Colonic mucosa (tissue), 4 donors: Measurements from ENCODE around the gene CHN2. TPM values are rescaled to one million over a fixed set of nuclear protein-coding genes. Genes with fewer than 3 reads are reported as not detected.

Experiments
- DNase-seq: peaks from one replicate; pipeline ENCODE4 v3.0.0-alpha.2; 2020
- H3K27ac ChIP-seq: fragments of 200-600 bp; one replicate; pipeline ENCODE4 v1.8.0; 2021
- H3K27me3 ChIP-seq: fragments of 200-600 bp; one replicate; pipeline ENCODE4 v1.8.0; 2021
- H3K36me3 ChIP-seq: fragments of 200-600 bp; one replicate; pipeline ENCODE4 v1.8.0; 2021
- H3K4me1 ChIP-seq: fragments of 200-600 bp; one replicate; pipeline ENCODE4 v1.8.0; 2021; ENCODE audit warnings: mild to moderate bottlenecking
- H3K4me3 ChIP-seq: fragments of 200-600 bp; one replicate; pipeline ENCODE4 v1.8.0; 2021
- H3K9ac ChIP-seq, 2 donors: one replicate each; pipeline ENCODE4 v1.7.0; 2013; ENCODE audit warnings: control low read depth in 2 of 2, low read depth in 2 of 2, low read length in 2 of 2
- H3K9me3 ChIP-seq: fragments of 200-600 bp; one replicate; pipeline ENCODE4 v1.8.0; 2021
- intact Hi-C: fragments of 100-400 bp; cut with DNase I; formaldehyde crosslinking; loops from one replicate; pipeline ENCODE4 v1.14.1; 2022
- total RNA-seq, 2 donors: library from RNA; stranded (reverse); fragmentation: NEBNext Ultra II Directional in 1 of 2; extraction: Animal tissue kit (Norgen Biotek cat#: 25700) in 1 of 2; gene quantifications; one replicate each; pipeline ENCODE4 v1.2.1, GENCODE V29; 2021
- TF ChIP-seq, protein P1 (sequence below): fragments of 200-600 bp; IDR thresholded peaks from one replicate; pipeline ENCODE4 v1.8.0; 2022; ENCODE audit warnings: antibody characterized with exemption, mild to moderate bottlenecking
- donor health status: healthy.
- donor health status: DM: no; HTN: no; CAD: no.
- donor health status: DM: no; HTN: no; CAD: no.

Gene CHN2
- total RNA-seq, 2 donors from 2014 or later = 12.8 to 19.8 TPM

DNA sequence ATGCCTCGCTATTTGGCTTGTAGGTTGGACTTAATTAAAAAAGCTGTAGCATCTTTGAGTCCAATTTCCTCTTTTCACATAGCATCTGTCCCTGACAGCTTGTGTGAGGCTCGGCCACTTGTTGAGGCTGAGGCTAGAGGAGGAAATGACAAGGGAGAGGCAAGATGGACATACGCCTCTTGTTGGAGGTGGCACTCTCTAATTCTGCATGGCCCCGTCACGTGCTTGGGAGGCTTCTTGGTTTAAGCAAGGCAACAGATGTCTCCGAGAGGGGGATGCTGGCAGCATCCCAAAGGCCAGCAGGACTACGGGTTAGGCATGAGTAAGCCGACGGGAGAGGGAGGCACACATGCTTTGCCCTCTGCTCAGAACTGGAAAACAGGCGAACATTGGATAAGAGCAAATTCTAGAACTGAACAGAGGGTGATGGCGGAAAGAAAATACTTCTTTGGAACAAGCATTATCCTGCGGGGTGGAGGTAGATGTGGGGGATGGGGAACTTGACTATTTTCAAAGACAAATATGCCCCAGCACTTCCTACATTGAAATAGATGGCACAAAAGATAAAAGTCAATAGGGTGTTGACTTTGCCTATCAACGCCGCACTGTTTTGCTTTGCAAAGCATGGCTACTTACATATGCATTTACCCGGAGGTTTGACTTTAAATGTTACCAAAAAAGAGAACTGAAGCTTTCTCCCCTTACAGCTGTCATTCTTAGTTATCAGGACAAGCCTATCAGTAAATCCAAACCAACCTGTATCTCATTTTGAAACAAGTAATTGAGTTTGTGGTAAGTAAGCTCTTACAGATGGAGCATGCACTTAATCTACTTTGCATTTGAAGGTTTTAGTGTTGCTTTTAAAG is 94.8 kb downstream of the CHN2 start:
- Histone ChIP-seq H3K4me1 (peaks cover 7% of the 10 kb centered on the region), H3K27me3 (no peaks in the 10 kb centered on the region), H3K9me3 (no peaks in the 10 kb centered on the region), H3K9ac (no peak overlapping the region), H3K27ac (no peak overlapping the region), H3K36me3 (no peaks in the 10 kb centered on the region), H3K4me3 (no peak overlapping the region)
- TF ChIP-seq, protein P1, sequence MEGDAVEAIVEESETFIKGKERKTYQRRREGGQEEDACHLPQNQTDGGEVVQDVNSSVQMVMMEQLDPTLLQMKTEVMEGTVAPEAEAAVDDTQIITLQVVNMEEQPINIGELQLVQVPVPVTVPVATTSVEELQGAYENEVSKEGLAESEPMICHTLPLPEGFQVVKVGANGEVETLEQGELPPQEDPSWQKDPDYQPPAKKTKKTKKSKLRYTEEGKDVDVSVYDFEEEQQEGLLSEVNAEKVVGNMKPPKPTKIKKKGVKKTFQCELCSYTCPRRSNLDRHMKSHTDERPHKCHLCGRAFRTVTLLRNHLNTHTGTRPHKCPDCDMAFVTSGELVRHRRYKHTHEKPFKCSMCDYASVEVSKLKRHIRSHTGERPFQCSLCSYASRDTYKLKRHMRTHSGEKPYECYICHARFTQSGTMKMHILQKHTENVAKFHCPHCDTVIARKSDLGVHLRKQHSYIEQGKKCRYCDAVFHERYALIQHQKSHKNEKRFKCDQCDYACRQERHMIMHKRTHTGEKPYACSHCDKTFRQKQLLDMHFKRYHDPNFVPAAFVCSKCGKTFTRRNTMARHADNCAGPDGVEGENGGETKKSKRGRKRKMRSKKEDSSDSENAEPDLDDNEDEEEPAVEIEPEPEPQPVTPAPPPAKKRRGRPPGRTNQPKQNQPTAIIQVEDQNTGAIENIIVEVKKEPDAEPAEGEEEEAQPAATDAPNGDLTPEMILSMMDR = no peak
- no peak for DNase-seq
- intact Hi-C loops = no loop called here

DNA sequence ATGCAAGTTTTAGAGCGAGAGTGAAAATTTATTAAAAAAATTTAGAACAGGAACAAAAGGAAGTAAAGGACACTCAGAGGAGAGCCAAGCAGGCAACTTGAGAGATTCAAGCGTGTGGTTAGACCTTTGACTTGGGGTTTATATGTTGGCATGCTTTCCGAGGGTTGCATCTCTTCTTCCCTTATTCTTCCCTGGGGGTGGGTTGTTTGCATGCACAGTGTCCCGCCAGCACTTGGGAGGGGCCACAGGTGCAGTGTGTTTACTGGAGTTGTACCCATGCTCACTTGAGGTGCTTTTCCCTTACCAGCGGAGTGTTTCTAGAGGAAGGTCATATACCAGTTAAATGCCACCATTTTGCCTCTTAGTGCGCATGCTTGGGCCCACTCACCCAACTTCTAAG is 96.3 kb downstream of the CHN2 start:
- TF ChIP-seq, protein P1 = no peak
- Histone ChIP-seq H3K9me3 (no peaks in the 10 kb centered on the region), H3K4me3 (no peak overlapping the region), H3K4me1 (peaks cover 7% of the 10 kb centered on the region), H3K27ac (no peak overlapping the region), H3K9ac (no peak overlapping the region), H3K27me3 (no peaks in the 10 kb centered on the region), H3K36me3 (no peaks in the 10 kb centered on the region)
- no peak for DNase-seq
- intact Hi-C loops = no loop called here

DNA sequence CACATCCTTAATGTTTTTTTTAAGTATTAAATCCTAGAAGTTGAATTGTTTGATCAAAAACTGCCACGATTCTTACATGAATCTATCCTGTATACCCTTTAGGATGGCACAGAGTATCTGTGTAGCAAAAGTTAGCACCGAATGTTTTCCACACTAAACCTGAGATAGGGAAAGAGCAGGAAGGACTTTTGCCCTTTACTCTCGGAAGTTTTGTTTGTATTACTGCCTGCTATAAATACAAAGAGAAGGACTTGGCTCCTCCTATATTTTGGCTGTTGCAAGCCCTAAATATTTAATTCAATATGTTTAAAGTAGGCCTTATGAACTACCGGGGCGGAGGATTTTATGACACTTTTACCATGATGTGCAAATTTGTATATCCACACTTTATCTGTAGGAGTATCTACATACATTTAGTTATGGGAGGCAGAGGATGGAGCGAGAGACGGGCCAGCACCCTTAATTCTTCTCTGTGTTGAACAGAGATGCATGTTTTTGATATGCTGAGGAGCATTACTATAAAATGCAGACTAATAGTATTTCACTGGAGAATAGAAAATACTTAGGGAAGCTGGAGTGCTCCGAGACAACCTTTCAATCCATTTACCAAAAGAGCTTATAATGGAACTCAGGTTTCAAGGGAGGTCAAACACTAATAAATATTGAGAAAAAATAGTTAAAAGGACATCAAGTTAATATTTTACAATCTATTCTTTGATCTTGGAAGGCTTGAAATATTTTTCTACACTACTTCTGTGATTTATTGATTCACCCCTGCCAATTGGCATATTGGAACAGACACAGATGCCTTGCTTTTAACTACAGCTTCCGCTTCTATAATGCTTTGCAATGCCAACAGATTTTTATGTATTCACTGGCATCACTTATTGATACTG is 97.4 kb downstream of the CHN2 start:
- H3K9me3 ChIP-seq = no peaks in the 10 kb centered on the region
- peaks cover 7% of the 10 kb centered on the region for H3K4me1 ChIP-seq
- intact Hi-C loops = no loop called here
- no peak overlapping the region for H3K4me3 ChIP-seq
- no peak overlapping the region for H3K9ac ChIP-seq
- no peaks in the 10 kb centered on the region for H3K27me3 ChIP-seq
- no peaks in the 10 kb centered on the region for H3K36me3 ChIP-seq
- no peak overlapping the region for H3K27ac ChIP-seq
- DNase-seq = no peak
- TF ChIP-seq, protein P1 = no peak

DNA sequence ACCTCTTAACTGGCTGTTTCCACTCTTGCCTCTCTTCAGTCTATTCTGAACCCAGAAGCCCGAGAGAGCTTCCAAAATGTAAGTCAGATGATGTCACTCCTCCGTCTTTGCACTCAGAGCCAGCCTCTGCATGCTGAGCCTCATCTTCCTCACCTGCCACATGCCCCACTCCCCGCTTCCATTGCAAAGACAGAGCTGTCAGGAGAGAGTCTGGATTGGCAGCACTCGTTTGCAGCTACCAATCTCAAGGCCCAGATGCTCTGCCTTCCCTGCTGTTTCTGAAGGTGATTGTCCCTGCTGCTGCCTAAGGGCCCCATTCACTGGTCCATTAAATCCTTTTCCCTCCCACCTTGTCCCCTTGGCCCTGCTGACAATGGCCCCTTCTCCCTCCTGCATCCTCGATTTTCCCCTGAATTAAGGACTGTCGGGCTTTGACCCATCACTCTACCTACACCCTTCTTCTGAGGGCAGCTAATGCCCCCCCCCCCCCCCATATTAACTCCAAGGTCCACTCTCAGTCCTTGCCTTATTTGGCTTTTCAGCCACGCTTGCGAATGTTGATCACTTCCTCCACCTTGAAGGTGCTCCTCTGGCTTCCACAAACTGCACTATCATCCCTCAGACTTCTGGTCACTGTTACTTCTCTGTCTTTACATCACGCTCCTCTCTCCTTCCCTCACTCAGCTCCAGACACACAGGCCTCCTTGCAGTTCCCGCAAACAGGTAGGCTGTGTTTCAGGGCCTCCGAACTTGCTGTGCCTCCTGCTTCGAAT is 98.5 kb downstream of the CHN2 start:
- TF ChIP-seq, protein P1 = no peak
- intact Hi-C loops = no loop called here
- Histone ChIP-seq H3K27me3 (no peaks in the 10 kb centered on the region), H3K9me3 (no peaks in the 10 kb centered on the region), H3K9ac (no peak overlapping the region), H3K4me3 (no peak overlapping the region), H3K27ac (no peak overlapping the region), H3K36me3 (no peaks in the 10 kb centered on the region), H3K4me1 (peaks cover 7% of the 10 kb centered on the region)
- DNase-seq = no peak

DNA sequence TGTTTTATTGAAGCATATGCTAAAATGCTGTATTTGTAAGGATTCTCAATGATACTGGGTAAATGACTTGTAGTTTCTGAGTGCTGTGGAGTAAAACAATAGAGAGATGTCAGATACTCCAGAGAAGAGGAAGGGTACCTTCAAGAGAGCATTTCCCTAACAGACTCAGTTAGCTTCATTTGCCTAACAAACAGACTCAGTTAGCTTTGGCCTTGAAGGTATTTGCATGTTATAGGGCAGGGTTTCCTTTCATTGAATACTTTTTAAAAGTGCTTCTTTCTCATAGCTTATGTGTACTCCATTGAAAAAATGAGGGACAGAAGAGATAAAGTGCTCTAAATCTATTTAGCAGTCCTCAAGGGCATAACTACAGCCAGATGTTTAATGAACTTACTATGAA is 101.8 kb downstream of the CHN2 start:
- H3K9ac ChIP-seq = no peak overlapping the region
- H3K27me3 ChIP-seq = no peaks in the 10 kb centered on the region
- peaks cover 3% of the 10 kb centered on the region for H3K4me1 ChIP-seq
- H3K4me3 ChIP-seq = no peak overlapping the region
- H3K36me3 ChIP-seq = no peaks in the 10 kb centered on the region
- H3K9me3 ChIP-seq = no peaks in the 10 kb centered on the region
- no peak overlapping the region for H3K27ac ChIP-seq
- intact Hi-C loops = no loop called here
- TF ChIP-seq, protein P1 = no peak
- no peak for DNase-seq
